Activated naive CD4-positive, alpha-beta T cell treated with anti-CD3 and anti-CD28 coated beads, Interleukin-2, amount 50 U/mL, for 16 hours (primary cell): ENCODE results near the gene TRIP4.

Source experiments
- DNase-seq: peaks from one replicate; pipeline ENCODE4 v3.0.0-alpha.2; 2020

Gene TRIP4

DNA sequence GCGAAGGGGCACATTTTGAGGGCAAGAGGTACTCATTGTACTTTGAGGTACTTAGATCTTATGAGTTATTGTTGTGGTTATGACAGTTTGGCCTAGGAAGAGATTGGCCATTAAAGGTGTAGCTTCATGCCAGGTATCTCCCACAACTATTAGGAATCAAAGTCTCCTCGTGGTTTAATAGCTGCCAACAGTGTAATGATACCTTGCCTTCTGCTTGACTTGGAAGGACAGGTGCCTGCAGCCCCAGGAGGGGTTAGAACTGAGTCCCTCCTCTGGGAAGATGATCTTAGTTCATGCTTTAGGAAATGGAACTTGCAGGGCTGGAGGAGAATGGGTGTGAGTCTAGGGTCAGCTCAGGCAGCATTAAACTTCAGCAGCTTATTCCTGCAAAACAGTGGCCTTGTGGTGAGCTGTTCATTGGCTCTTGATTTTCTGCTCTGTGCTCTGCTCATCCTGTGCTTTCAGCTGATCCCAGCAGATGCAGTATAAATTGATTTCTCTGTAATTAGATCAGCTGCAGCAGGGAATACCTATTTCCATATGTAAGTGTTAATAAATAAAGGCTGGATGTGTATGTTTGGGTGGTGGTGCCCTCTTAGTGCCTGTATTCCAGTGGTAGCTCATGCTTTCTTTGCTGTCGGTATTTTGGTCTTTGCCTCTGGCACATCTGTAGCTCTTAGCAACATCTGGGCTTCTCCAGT lies 113.2 kb downstream of the TRIP4 start:
- DNase-seq = no peak

DNA sequence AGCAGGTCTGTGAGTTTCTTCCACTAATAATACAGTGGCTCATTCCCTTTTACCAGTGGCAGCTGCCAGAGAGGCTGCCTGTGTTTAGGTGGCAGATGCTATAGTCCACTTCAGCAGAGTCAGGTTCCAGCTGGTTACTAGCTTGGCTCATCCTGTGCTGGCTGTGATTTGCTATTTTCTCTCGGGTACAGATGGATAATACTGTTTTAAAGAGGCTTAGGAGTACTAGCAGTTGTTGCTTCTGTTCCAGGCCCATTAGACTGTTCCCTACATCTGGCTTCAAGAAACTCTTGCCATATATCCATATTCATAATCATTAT lies 113.7 kb downstream of the TRIP4 start:
- DNase-seq = no peak

DNA sequence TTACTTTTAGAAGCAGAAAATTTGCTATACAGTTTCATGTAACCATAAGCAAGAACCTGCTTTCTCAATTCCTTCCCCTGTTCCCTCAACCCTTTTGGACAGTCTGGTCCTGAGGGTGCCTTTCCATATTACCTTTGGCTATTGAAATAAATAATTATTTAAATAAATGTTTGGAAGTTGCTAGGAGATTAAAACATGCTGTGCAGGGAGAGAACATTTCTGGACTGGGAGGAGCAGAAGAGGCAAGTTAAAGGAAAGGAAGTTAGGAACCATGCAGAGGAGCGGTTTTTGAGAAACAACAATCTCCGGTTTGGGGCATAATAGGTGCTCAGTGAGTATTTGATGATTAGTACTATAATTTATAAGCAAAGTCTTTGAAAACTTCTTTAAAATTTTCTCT lies 114.5 kb downstream of the TRIP4 start:
- no peak for DNase-seq

DNA sequence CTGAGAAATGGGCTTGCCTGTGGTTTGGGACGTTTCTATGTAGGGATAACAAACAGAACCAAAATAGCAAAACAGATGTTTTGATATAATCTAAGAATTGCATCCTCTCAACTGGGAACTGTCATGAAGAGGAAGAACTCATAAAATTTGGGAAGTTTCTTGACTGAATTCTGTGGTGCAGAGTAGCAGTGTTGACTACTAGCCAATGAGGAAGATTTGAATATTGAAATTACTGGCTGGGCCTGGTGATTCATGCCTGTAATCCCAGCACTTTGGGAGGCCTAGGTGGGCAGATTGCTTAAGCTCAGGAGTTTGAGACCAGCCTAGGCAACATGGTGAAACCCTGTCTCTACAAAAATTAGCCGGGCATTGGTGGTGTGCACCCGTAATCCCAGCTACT lies 114.9 kb downstream of the TRIP4 start:
- DNase-seq = no peak

DNA sequence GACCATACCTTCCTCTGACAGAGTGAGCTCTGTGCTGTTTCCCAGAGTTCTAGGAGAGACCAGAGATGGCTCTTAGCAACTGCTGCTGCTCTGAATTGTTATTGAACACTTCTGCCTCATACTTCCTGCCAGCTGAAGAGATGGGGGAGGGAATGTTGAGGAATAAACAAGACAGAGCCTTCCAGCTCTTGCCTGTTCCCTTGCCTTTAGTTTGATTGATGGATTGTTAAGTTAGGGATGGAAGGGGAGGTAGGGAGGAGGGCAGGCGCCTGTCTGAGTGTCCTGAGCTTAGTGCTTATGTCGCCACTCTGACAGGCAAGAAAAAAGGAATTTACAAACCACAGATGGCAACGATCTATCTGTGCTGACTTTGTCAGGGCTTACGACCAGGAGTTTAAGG lies 115.6 kb downstream of the TRIP4 start:
- DNase-seq = no peak

DNA sequence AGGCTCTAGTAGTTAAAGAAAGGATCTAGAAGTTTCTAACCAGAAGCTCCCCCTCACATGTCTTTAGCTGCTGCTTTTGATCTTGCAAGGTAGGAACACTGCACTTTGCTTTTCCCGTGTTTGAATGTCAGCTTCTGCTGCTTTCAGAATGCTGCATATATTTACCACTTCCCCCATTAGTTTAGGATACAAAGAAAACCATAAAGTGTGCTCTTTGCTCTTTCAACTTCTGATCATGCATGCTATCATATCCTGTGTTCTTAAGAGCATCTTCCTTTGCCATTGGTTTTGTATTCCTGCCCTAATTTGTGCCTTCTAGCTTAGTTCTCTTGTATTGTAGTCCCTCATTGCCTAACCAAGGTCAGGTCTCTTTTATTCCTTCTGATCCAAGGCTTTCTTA lies 116.0 kb downstream of the TRIP4 start:
- no peak for DNase-seq
